NCI-H526 (cell line): Measurements from ENCODE around the gene KCNE1.
"Not testable (repeated sequence)": the region's sequence is repeated elsewhere in the genome, so short reads cannot be mapped to it uniquely, and the experiment has no call there.

Experiments used
- DNase-seq, 2 experiments: peaks; one replicate each; lab custom pipeline; 2025; lab: John Stamatoyannopoulos, UW

The KCNE1 gene

GRCh38 chr21:34417448-34418077 lies 94.4 kb downstream of the KCNE1 start:
- DNase-seq, result not testable (repeated sequence)

- DNase-seq, result not testable (repeated sequence)
Measured at GRCh38 chr21:34407294-34407693, 104.7 kb downstream of the KCNE1 start.

GRCh38 chr21:34406676-34407075 lies 105.3 kb downstream of the KCNE1 start:
- not testable (repeated sequence) for DNase-seq

- not testable (repeated sequence) for DNase-seq
Measured at GRCh38 chr21:34406102-34406501, 105.9 kb downstream of the KCNE1 start.

- DNase-seq, result not testable (repeated sequence)
Measured at GRCh38 chr21:34405686-34406085, 106.3 kb downstream of the KCNE1 start.

- DNase-seq, result not testable (repeated sequence)
Measured at GRCh38 chr21:34404742-34405141, 107.3 kb downstream of the KCNE1 start.

GRCh38 chr21:34400522-34400921 lies 111.5 kb downstream of the KCNE1 start:
- not testable (repeated sequence) for DNase-seq
